Epithelial cell of esophagus (primary cell): ENCODE measurements around the gene DSCAML1.

Source experiments
- DNase-seq: peaks from one replicate; pipeline ENCODE4 v3.0.0; 2010; ENCODE audit warnings: low read depth
- H3K4me3 ChIP-seq: 2 replicates; pipeline ENCODE4 v1.5.1; 2011; ENCODE audit warnings: mild to moderate bottlenecking, low read length, control low read depth
- TF ChIP-seq, protein P1 (sequence below): IDR thresholded peaks from 2 replicates; pipeline ENCODE4 v1.5.1; 2011; ENCODE audit warnings: low read depth, mild to moderate bottlenecking, low read length, control low read depth, inconsistent platforms; ENCODE audit not compliant: insufficient read depth; ENCODE audit errors: missing control alignments

Gene DSCAML1

DNA sequence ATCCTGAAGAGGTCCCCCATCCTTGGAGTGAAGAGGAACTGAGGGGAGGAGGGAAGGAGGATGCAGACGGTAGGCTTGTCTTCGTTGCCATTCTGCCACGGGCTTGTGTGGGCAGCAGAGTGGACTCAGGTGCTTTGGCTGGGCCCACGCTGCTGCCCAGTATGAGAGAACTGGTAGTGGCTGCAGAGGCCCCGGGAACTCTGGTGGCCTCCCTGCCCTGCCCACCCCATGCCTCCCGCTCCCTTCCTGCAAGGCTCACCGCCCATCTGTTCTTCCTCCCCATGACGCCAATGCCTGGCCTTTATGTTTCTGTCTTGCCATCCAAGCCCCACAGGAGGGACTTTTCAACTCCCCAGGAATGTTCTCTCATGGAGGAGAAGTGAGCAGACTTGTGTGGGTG, 157.4 kb downstream of the DSCAML1 start:
- H3K4me3 ChIP-seq: no peak overlapping the region
- TF ChIP-seq, protein P1, sequence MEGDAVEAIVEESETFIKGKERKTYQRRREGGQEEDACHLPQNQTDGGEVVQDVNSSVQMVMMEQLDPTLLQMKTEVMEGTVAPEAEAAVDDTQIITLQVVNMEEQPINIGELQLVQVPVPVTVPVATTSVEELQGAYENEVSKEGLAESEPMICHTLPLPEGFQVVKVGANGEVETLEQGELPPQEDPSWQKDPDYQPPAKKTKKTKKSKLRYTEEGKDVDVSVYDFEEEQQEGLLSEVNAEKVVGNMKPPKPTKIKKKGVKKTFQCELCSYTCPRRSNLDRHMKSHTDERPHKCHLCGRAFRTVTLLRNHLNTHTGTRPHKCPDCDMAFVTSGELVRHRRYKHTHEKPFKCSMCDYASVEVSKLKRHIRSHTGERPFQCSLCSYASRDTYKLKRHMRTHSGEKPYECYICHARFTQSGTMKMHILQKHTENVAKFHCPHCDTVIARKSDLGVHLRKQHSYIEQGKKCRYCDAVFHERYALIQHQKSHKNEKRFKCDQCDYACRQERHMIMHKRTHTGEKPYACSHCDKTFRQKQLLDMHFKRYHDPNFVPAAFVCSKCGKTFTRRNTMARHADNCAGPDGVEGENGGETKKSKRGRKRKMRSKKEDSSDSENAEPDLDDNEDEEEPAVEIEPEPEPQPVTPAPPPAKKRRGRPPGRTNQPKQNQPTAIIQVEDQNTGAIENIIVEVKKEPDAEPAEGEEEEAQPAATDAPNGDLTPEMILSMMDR: no peak
- no peak for DNase-seq

DNA sequence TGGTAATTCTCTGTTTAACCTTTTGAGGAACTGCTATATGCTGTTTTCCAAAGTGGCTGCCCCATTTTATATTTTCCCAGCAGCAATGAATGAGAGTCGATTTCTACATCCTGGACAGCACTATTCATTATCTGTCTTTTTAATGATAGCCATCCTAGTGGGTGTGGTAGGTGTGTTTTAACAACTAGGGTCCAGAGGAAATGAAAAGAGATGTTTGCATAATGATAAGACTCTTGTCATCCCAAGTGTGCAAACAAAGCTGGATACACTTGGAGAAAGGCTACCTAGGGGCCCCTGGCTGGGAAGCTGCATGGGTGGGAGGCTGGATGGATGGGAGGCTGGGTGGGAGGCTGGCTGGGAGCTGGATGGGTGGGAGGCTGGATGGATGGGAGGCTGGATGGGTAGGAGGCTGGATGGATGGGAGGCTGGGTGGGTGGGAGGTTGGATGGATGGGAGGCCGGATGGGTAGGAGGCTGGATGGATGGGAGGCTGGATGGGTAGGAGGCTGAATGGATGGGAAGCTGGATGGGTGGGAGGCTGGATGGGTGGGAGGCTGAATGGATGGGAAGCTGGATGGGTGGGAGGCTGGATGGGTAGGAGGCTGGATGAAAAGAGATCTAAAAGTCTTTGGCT, 158.0 kb downstream of the DSCAML1 start:
- TF ChIP-seq, protein P1: no peak
- DNase-seq: no peak
- no peak overlapping the region for H3K4me3 ChIP-seq

DNA sequence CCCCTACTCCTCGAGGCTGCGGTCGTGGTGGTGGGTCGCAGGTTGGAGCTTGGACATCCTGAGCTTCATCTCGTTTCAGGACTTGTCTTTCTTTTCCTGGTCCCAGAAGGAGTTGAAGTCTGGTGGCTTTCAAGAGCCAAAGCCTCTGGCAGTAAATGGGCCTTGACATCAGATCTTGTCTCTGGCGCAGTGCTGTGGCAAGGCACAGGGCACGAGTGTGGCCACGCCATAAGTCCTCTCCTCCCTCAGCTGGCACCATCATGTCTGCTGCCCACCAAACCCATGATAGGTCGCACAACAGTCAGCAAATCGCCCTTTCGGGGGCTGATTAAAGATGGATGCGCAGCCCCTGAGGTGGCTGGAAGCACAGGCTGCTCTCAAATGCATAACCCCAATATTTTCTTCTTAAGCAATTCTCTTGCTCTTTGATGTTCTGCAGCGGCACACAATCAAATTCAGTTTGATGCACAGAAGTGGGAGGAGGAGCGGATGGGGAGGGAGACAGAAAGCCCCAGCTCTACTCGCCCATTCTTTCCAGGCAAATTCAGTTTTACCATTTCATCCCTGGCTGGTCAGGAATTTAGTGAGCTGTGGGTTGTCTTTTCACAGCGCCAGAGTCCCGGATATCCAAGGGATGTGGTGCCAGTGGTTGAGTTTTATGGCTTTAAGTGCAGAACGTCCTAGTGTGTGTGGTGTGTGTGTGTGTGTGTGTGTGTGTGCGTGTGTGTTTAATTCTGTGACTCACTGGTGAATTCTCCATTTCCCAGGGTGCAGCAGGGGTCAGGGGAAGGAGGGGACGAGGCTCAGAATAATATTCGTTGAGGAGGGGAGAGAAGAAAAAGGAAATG, 162.0 kb downstream of the DSCAML1 start:
- no peak overlapping the region for H3K4me3 ChIP-seq
- TF ChIP-seq, protein P1: no peak
- no peak for DNase-seq

DNA sequence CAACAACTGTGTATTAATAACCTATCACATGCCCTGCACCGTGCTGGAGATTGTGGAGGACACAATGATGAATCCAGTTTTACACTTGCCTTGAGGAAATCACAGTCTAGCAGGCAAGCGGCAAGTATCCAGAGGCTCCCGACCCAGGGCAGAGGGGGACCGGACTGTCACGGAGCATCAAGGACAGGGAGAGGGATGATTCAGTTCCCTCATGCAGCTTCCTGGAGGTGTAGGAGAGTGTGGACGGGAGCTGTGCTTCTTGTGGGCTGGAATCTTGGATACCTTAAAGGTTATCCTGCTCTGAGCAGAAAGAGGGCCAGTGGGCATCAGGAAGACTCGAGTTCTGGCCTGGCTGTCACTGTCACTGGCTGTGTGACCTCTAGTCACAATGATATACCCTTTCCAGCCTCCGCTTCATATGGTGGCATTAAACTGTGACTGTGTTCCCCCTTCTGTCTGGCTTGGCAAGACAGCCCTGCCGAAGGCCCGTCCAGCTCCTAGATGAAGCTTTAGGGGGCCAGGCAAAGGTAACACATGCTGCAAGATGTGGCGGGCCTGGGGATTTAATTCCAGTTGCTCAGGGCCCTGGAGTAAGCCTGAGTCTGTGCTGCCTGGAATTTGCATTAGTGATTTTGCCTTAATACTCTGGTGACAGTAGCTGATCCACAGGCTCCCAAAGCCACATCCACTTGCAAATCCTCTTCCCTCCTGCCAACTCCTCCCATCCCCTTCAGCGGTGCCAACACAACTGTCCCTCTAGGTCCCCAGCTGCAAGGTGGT, 162.8 kb downstream of the DSCAML1 start:
- no peak for DNase-seq
- no peak overlapping the region for H3K4me3 ChIP-seq
- TF ChIP-seq, protein P1: no peak

DNA sequence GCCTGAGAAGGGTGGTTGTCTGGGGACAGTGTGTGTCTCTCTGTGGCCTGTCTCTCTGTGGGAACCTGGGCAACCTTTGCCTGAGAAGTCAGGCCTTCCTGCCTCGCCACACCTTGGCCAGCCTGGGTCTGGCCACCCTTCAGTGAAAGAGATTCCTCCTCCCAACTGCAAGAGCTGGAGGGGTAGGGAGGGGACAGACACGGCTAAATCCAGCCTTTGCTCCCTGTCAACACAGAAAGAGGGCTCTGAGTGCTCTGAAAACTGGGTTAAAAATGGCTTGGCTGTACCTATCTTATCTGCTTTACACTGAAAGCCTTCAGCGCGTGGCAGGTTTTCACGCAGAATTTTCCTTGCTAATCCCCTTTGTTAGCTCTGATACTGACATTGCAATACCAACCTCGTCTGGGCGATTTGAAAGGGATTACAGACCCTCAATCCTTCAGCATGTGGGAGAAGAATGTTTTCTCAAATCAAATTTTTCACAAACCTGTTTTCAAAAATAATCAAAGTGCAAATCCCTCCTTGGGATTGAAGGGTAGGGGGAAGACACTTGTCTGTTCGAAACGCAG, 163.7 kb downstream of the DSCAML1 start:
- TF ChIP-seq, protein P1: no peak
- no peak for DNase-seq
- no peak overlapping the region for H3K4me3 ChIP-seq

DNA sequence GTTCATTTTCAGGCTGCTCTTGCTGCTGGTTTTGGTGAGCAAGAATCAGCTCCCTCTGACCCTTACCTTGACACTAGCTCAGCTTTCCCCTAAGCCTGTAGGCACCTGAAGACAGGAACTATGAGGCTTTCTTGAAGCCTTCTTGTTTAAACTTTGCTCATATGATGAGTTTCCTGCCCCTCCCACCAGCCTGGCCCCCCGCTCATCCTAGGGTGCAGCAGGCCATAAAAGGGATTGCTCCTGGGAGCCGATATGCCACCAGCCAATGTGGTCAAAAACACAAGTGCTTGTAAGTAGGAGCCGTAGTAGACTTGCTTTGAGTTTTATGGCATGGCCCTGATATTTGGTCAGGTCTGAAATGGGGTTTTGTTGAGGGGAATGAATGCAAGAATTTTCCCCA, 164.7 kb downstream of the DSCAML1 start:
- H3K4me3 ChIP-seq: no peak overlapping the region
- TF ChIP-seq, protein P1: no peak
- DNase-seq: no peak
